ENCODE measurements around the gene FCMR. TPM values are rescaled to one million over a fixed set of nuclear protein-coding genes. Genes with fewer than 3 reads are reported as not detected.

Gene FCMR
- total RNA-seq, 1 experiment from 2014 or later, result 0.08 TPM

- peak; percentile 70 for DNase-seq (ENCODE audit: low spot score)
Measured at GRCh38 chr1:206951318-206952100, 29.8 kb upstream of the FCMR start.

GRCh38 chr1:206949641-206950040 lies 27.9 kb upstream of the FCMR start:
- no peak for DNase-seq (ENCODE audit: low spot score)

- DNase-seq (ENCODE audit: low spot score), result no peak
Measured at GRCh38 chr1:206949208-206949607, 27.5 kb upstream of the FCMR start.

DNA sequence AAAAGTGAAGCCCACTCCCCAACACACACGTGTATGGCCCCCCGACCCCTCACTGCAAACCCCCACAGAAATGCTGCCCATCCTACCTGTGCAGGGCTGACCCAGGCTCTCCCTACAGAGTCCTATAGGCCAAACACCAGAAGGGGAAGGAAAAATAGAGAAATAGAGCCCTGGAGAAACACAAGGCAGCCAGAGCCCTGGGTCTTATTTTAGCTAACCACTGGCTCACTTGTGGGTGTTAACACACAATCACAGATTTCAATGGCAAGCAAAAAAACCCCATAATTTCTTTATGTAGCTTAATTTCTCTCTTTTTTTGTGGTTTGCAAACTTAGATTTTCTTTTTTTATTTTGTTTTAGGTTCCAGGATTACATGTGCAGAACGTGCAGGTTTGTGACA lies 25.5 kb upstream of the FCMR start:
- DNase-seq (ENCODE audit: low spot score), result no peak

- no peak for DNase-seq (ENCODE audit: low spot score)
Measured at GRCh38 chr1:206946261-206946660, 24.5 kb upstream of the FCMR start, which contains the start of gene PIGR. TSS of gene PIGR (minus strand) at chr1:206946466. CDS start at chr1:206940531, 5,935 bp downstream.

- DNase-seq (ENCODE audit: low spot score), result no peak
Measured at GRCh38 chr1:206945779-206946178, 24.0 kb upstream of the FCMR start.

DNA sequence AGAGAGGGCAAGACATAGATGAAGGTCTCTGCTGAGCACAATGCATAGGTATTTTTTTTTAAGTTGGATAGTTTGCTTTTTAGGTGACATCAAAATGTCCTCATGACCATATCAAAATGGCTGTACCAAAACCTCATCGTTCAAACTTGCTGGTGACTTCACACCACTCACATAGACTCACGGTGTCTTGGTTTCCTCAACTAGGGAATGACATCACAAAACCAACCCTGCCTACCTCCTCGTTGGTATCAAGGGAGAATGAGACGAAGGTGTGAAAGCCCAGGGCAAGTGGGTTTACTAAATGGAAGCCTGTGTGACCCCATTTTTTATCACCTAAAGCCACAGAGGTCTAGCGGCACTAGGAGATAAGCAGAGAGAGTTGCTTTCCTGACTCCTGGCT lies 23.0 kb upstream of the FCMR start:
- DNase-seq (ENCODE audit: low spot score), result no peak

DNA sequence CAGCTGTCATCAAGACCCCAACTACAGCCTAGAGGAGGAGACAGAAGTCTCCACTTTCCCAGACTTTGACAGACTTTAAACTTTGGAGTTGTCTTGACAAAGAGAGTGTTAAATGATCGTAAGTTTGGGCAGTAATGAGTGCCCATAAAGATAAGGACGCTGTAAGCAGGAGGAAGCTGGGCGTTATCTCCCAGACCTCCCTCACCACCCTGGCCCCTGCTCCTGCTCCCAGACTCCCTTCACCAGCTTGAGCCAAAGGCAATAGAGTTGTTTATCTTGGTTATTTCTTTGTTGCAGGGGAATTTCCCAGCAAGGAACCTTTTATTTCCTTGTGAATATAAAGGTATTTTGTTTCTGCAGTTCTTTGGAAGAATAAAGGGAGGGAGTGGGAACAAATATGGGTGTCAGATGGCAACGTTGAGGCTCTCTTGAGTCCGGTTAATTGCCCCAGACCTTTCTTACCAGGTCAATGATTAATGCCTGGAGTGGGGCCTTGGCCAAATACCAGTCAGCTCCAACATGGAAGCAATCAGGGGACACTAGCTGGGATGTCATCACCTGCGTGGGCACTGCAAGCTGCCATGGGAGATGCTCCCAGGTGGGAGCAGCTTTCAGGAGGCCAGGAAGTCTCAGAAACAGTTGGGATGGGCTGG lies 20.2 kb upstream of the FCMR start:
- DNase-seq (ENCODE audit: low spot score), result peak; percentile 39

- DNase-seq (ENCODE audit: low spot score), result no peak
Measured at GRCh38 chr1:206940588-206940936, 18.8 kb upstream of the FCMR start.

- DNase-seq (ENCODE audit: low spot score), result no peak
Measured at GRCh38 chr1:206939841-206940587, 18.3 kb upstream of the FCMR start.

DNA sequence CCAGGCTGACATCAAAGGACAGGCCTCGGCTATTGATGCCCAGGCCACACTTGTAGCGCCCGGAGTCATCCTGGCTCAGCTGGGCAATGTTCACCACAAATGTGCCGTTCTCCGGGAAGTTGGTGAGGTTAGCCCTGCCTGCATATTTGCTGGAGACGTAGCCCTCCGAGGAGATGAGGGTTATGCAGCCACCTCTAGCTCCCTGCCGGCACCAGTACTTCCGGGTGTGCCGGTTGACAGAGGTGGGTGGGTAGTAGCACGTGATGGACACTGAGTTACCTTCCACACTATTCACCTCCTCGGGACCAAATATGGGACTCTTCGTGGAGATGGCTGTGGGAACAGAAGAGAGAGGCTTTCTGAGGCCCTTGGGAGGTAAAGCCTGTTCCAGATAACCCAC lies 17.4 kb upstream of the FCMR start:
- DNase-seq (ENCODE audit: low spot score), result no peak

- no peak for DNase-seq (ENCODE audit: low spot score)
Measured at GRCh38 chr1:206937425-206937824, 15.7 kb upstream of the FCMR start.

GRCh38 chr1:206935491-206936067 lies 13.8 kb upstream of the FCMR start:
- peak; percentile 64 for DNase-seq (ENCODE audit: low spot score)

DNA sequence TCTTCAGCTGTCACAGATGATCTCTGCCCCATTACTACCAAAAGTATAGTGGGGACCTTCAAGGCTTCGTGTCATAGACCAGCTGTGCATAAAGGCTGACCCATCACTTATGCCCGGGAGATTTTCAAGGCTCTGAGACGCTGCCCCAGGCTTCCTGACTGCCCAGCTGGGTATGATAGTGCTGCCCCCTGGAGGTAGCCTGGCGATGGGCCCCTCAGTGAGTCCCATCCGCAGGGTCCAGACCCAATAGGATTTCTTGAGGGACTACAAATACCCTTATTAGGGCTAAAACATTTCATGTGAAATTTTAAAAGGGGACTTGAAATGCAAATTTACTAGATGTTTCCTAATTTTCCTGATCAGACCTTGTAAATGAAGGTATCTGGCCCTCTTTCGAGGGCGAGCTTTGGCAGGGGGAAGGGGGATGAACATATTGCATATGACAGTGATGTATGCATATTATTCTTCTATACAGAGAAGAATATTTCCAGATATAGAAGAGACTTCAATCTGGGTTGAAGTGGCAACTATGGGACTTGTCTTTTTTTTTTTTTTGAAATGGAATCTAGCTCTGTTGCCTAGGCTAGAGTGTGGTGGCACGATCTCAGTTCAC lies 11.7 kb upstream of the FCMR start:
- DNase-seq (ENCODE audit: low spot score), result peak; percentile 35

GRCh38 chr1:206932177-206932576 lies 10.4 kb upstream of the FCMR start:
- no peak for DNase-seq (ENCODE audit: low spot score)

GRCh38 chr1:206931709-206932108 lies 10.0 kb upstream of the FCMR start:
- DNase-seq (ENCODE audit: low spot score), result no peak

DNA sequence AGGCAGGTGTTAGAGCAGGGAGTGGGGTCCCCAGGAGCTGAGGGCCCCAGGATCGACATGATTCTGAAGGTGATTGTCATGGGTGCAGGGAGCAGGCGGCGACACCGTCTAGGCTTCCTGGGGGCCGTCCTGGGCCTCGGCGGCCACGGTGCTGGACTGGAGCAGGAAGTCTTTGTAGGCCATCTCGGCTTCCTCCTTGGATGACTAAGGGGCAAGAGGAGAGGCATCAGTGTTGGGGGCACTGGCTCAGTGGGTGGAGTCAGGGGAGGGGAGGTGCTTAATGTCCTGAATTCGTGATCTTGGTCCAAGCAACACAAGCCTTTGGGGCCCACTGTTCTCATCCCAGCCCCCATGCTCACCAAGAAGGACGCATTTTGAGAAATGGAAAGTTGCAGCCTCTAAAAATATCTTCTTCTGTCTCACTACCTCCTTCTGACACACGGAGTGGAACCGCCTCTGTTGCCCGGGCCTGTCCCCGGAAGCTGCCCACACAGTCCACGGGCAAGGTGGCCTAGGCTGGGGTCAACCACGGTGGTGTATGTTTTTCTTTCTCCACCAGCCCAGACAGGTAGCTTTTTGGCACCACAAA lies 8.6 kb upstream of the FCMR start:
- DNase-seq (ENCODE audit: low spot score), result no peak

DNA sequence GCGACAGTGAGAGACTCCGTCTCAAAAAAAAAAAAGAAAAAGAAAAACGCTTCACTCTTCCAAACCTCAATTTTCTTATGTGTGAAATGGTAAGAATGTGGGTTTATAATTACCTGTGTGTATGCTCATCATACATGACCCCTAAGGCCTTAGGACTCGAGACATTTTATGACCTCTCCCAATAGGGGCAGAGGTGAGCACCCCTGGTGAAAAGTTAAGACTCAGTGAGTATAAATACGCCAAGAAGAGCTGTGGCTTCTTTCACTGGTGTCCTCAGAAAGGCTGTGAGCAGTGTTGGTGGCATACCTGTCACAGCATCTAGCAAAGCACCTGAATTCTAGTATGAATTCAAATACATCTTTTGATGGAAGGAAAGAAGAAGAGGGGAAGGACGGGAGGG lies 7.8 kb upstream of the FCMR start:
- no peak for DNase-seq (ENCODE audit: low spot score)

DNA sequence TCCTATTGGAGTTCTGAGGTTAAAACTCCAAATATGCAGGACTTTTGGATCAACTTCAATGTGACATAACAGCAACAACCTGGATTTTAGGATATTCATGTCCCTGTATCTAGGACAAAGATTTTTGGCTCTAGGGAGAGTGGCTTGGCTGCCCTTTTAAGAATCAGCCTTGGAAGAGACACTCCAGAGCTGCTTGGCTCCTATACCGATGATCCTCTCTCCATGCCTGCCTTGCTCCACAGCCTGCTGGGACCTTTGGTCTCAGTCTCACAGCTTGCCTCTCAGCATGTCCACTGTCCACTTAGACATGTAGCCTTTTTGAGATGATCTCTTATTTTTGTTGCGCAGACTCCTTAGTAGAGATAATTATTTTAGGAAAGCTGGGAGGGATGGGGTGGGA lies 4.5 kb upstream of the FCMR start:
- DNase-seq (ENCODE audit: low spot score), result no peak

DNA sequence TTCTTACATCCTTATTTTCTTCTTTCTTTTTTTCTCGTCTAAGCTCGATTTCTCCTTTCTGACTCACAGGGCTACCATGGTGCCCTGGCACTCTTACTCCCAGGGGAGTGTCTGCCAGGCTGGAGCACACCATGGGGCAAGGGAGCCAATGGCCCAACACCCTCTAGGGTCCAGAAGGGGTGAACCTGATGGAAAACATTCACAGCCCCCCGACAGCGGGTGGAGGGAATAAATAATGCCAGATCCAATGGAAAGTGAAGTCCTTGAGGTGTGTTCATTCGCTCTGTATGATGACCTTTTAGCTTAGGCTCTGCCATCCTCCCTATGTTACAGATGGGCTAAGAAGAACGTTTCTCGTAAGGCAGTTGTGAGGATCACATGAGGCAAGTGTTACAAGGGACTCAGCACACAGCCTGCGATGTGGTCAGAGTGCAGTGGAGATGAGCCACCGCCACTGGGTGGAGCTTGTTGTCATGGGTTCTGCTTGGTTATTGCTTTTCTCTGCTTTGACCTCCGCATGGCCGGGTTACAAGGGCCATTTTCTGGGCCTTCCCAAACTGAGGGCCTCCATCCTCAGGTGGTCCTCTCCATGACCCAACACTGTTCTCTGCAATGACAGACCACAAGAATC lies 3.5 kb upstream of the FCMR start:
- peak; percentile 20 for DNase-seq (ENCODE audit: low spot score)

DNA sequence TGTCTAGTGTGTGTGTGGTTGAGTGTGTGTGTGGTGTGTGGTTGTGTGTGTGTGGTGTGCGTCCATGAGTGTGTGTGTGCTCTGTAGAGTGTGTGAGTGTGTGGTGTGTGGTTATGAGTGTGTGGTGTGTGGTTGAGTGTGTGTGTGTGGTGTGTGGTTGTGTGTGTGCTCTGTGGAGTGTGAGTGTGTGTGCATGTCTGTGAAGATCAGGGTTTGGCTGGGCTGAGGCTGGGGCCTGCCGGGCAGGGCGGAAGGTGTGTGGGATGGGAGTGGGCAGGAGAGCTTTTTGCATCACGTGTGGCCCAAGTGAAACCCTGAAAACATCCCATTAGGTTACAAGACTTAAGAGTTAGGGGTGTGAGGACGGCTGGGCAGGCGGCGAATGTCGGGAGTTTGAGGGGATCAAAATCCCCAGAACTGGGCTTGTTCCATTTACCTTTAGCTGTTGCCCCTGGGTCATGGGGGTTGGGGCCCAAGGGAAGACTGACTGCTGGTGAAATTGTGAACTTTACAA lies 2.9 kb upstream of the FCMR start:
- DNase-seq (ENCODE audit: low spot score), result no peak

Data from HT-29 (cell line).